Cardiac fibroblast (primary cell): Measurements from ENCODE around the gene B3GALT4.
"Not testable (repeated sequence)": the region's sequence is repeated elsewhere in the genome, so short reads cannot be mapped to it uniquely, and the experiment has no call there.

Source experiments
- DNase-seq, 2 donors: peaks; one replicate each; pipeline versions ENCODE4 v3.0.0 to v3.0.0-alpha.2; 2010; ENCODE audit warnings: low read depth in 2 of 2
- H3K4me3 ChIP-seq, 2 donors: replicated peaks in 1 of 2; 1 replicate in 1 of 2; 2 replicates in 1 of 2; pipeline ENCODE4 v1.5.1; 2011; ENCODE audit warnings: low read depth in 2 of 2, low read length in 2 of 2, mild to moderate bottlenecking in 2 of 2, moderate library complexity in 1 of 2
- TF ChIP-seq, protein P1 (sequence below): IDR thresholded peaks from one replicate; pipeline ENCODE4 v1.5.1; 2011; ENCODE audit warnings: low read depth, mild to moderate bottlenecking, low read length, inconsistent platforms

The B3GALT4 gene

DNA sequence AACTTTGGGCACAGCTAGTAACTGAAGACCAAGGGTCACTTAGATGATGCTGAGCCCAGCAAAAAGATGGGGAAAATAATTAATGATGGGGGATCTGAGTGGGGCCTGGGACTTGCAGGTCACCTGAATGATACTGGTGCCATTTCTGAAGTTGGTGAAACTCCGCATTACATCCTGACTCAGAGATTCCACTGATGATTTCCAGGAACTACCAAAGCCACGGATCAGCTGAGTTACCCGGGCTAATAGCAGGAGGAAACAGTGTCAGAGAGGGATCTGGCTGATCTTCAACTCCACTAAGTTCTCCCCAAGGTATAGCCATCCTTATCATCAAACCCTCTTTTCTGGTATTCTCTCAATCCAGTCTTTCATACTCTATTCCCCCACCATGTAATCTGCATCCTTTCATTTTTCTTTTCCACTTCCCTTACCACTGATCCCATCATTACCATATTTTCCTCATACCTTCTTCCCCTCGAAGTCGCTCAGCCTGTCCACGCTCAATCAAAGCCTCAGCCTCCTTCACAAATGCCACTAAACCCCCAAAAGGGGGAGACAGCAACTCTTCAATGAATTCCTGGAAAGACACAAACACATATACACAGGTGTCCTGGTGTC, 25.4 kb upstream of the B3GALT4 start:
- TF ChIP-seq, protein P1, sequence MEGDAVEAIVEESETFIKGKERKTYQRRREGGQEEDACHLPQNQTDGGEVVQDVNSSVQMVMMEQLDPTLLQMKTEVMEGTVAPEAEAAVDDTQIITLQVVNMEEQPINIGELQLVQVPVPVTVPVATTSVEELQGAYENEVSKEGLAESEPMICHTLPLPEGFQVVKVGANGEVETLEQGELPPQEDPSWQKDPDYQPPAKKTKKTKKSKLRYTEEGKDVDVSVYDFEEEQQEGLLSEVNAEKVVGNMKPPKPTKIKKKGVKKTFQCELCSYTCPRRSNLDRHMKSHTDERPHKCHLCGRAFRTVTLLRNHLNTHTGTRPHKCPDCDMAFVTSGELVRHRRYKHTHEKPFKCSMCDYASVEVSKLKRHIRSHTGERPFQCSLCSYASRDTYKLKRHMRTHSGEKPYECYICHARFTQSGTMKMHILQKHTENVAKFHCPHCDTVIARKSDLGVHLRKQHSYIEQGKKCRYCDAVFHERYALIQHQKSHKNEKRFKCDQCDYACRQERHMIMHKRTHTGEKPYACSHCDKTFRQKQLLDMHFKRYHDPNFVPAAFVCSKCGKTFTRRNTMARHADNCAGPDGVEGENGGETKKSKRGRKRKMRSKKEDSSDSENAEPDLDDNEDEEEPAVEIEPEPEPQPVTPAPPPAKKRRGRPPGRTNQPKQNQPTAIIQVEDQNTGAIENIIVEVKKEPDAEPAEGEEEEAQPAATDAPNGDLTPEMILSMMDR, result no peak
- DNase-seq, result peak in 1 of 2 donors; percentile 18
- H3K4me3 ChIP-seq, result no peak overlapping the region

DNA sequence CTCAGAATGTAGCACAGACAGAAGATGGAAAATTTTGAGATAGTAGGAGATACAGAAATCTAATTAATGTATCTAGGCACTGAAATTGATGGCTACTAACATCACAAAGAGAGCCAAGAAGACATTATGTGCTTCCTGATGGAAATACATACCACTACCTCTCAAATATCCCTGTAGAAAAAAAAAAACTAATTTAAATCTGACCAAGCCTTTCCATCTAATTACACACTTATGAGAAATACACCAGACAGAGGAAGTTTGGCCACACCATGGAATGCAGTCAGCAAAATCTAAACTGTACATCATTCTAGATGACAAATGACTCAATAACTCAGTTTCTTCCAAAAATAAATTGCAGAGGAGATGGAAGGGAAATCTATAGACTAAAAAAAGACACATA, 24.2 kb upstream of the B3GALT4 start:
- TF ChIP-seq, protein P1, result no peak
- DNase-seq, result peak in 1 of 2 donors; percentile 38
- H3K4me3 ChIP-seq, result no peak overlapping the region

DNA sequence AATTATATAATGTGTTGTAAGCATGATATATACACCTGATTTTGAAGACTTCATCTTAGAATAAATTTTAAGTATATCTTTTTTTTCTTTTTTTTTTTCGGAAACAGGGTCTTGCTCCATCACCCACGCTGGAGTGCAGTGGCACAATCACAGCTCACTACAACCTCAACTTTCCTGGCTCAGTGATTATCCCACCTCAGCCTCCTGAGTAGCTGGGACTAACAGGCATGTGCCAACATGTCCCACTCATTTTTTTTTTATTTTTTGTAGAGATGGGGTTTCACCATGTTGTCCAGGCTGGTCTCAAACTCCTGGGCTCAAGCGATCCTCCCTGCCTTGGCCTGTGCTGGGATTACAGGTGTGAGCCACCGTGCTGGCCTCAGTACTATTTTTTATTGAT, 22.3 kb upstream of the B3GALT4 start:
- TF ChIP-seq, protein P1, result no peak
- no peak overlapping the region for H3K4me3 ChIP-seq
- no peak for DNase-seq

DNA sequence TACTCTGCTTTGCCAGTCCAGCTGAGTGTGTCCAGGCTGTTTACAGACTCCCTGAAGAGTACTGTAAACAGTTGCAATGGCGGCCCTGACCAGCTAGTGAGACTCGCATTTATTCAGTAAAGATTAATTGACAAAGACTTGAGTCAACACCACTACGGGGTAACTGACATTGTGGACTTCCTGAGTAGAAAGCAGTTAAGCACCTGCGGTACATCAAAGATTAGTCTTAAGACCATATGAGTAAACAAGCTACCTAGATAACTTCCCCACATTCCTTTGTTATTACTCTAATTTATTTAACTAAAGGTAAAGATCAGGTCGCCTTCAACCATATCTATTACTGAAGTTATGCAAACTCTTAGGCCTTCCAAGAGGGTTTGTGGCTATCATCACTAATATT, 17.9 kb upstream of the B3GALT4 start:
- no peak for DNase-seq
- no peak overlapping the region for H3K4me3 ChIP-seq

DNA sequence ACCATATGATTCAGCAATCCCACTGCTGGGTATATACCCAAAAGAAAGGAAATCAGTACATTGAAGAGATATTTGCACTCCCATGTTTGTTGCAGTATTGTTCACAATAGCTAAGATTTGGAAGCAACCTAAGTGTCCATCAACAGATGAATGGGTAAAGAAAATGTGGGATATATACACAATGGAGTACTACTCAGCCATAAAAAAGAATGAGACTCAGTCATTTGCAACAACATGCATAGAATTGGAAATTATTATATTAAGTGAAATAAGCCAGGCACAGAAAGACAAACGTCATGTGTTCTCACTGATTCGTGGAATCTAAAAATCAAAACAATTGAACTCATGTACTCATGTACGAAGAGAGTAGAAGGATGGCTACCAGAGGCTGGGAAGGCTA, 14.4 kb upstream of the B3GALT4 start:
- DNase-seq, H3K4me3 ChIP-seq: not testable (repeated sequence)

More for the DNA sequence above, 17.9 kb upstream of the B3GALT4 start:
- TF ChIP-seq, protein P1, result no peak

DNA sequence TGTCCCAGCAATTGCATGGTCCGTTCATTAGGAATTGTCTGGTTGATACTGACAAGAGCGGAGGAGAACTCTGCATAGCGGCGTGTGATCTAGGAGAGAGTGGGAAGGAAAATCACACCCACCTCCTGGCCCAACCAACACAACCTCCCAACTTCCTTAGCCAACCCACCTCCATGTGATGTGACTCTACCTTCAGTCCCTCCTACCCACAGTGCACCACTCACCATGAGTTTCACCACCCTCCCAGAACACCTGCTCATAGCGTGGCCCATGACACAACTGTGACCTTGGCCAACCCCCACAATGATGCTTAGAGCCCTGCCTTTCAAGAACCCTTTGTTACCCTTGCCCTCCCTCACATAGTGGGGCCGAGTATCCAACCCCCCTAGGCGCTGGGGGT, 12.9 kb upstream of the B3GALT4 start:
- TF ChIP-seq, protein P1, result no peak
- no peak overlapping the region for H3K4me3 ChIP-seq
- no peak for DNase-seq

DNA sequence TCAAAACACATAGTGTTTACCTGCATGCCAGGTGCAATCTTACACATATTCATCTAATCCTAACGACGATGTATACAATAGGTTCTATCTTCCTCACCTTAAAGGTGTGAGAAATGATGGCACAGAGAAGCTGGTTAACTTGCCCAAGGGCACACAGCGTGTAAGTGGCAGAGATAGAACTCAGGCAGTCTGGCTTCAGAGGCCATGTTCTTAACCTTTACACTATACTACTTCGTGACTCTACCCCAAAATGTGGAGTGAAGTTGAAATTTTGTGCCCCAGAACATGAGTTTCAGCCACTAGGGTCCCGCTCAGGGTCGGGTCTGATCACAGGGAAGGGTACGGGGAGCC, 5.8 kb upstream of the B3GALT4 start:
- TF ChIP-seq, protein P1, result no peak
- no peak for DNase-seq

More for the DNA sequence above, 5.8 kb upstream of the B3GALT4 start:
- peak overlapping the region; percentile 84 to 95 for H3K4me3 ChIP-seq
